Upper lobe of left lung (tissue), 6 donors: ENCODE data around the gene APOB. TPM values are rescaled to one million over a fixed set of nuclear protein-coding genes. Genes with fewer than 3 reads are reported as not detected.

Experiments used
- ATAC-seq, 2 donors: fragments of 200-7000 bp; cut with Tn5 transposase; one replicate each; pipeline ENCODE4 v1.9.1; 2022; ENCODE audit warnings: mild to moderate bottlenecking in 2 of 2, moderate library complexity in 2 of 2; ENCODE audit not compliant: low FRiP score in 2 of 2
- DNase-seq, 2 donors: peaks; one replicate each; pipeline ENCODE4 v3.0.0-alpha.2; 2019 to 2020
- H3K27ac ChIP-seq, 4 donors: fragments of 200-600 bp; sonication (generic); one replicate each; pipeline ENCODE4 v1.5.1; 2016 to 2019
- H3K27me3 ChIP-seq, 4 donors: fragments of 200-600 bp; sonication (generic); one replicate each; pipeline ENCODE4 v1.5.1; 2017 to 2019
- H3K36me3 ChIP-seq, 4 donors: fragments of 200-600 bp; sonication (generic); one replicate each; pipeline ENCODE4 v1.5.1; 2016 to 2019
- H3K4me1 ChIP-seq, 4 donors: fragments of 200-600 bp; sonication (generic); one replicate each; pipeline ENCODE4 v1.5.1; 2018 to 2019
- H3K4me3 ChIP-seq, 4 donors: fragments of 200-600 bp; sonication (generic); one replicate each; pipeline ENCODE4 v1.5.1; 2017 to 2019; ENCODE audit warnings: mild to moderate bottlenecking in 2 of 4, moderate library complexity in 1 of 4
- H3K9me3 ChIP-seq, 4 donors: fragments of 200-600 bp; sonication (generic); one replicate each; pipeline ENCODE4 v1.5.1; 2018 to 2019
- CTCF ChIP-seq, 6 experiments: fragments of 450-650 bp in 4 of 6; fragments of 200-600 bp in 2 of 6; sonication (generic) in 2 of 6; IDR thresholded peaks; one replicate each; pipeline ENCODE4 v1.5.1; 2016 to 2019; ENCODE audit warnings: antibody characterized with exemption in 6 of 6
- EP300 ChIP-seq, 4 donors: sonication (generic); formaldehyde crosslinking; IDR thresholded peaks; one replicate each; pipeline ENCODE4 v1.5.1; 2017; ENCODE audit warnings: antibody characterized with exemption in 4 of 4, control low read depth in 2 of 4
- POLR2A ChIP-seq, 4 donors: fragments of 450-650 bp; IDR thresholded peaks; one replicate each; pipeline ENCODE4 v1.5.1; 2016 to 2017; ENCODE audit warnings: antibody characterized with exemption in 4 of 4, mild to moderate bottlenecking in 2 of 4
- POLR2AphosphoS5 ChIP-seq, 2 donors: sonication (generic); formaldehyde crosslinking; IDR thresholded peaks; one replicate each; pipeline ENCODE4 v1.5.1; 2017; ENCODE audit warnings: antibody characterized with exemption in 2 of 2
- WGBS, 2 donors: methylation state at CpG; one replicate each; pipeline ENCODE4 v1.1.5; 2017 to 2018; 5-methylcytosine and 5-hydroxymethylcytosine counted together
- total RNA-seq, 6 donors: library from RNA; depleted of rRNA in 4 of 6; stranded (reverse); fragments of >200 nt in 4 of 6; gene quantifications; one replicate each; pipeline versions ENCODE4 v1.1.0 to v1.2.1, GENCODE V29; 2016 to 2021
- donor health status: DM: no; HTN: no; CAD: no; lungs with moderate emphysema.
- donor health status: DM: no; HTN: yes; CAD: no; lungs with severe emphysema.

The APOB gene
- total RNA-seq, 6 donors from 2014 or later: under 0.01 to 2.1 (median 0.60) TPM

GRCh38 chr2:21042958-21043743 is 722 bp downstream of the APOB start:
- 25 to 29% methylated on average over 18 to 22 of the region's 25 CpGs for WGBS, 2 donors

GRCh38 chr2:21042708-21042957 is 1.2 kb downstream of the APOB start:
- no peaks in the 10 kb centered on the region for H3K36me3 ChIP-seq
- DNase-seq: no peak
- WGBS, 2 donors: 22 to 30% methylated on average over 5 of the region's 5 CpGs
- H3K9me3 ChIP-seq: no peaks in the 10 kb centered on the region
- TF ChIP-seq CTCF (IDR thresholded peaks at IDR 0.05) (no peak), POLR2A (IDR thresholded peaks at IDR 0.05) (no peak), POLR2AphosphoS5 (IDR thresholded peaks at IDR 0.05) (no peak), EP300 (IDR thresholded peaks at IDR 0.05) (no peak)
- peaks cover 10 to 30% (median 28%) of the 10 kb centered on the region in 4 donors for H3K4me1 ChIP-seq
- H3K4me3 ChIP-seq: no peak overlapping the region
- no peak overlapping the region for H3K27ac ChIP-seq
- ATAC-seq: no peak
- H3K27me3 ChIP-seq: peaks cover 0 to 12% (median 5%) of the 10 kb centered on the region in 4 donors

More at GRCh38 chr2:21042958-21043743, 722 bp downstream of the APOB start:
- Histone ChIP-seq H3K36me3 (no peaks in the 10 kb centered on the region), H3K27me3 (peaks cover 0 to 12% (median 5%) of the 10 kb centered on the region in 4 donors), H3K9me3 (no peaks in the 10 kb centered on the region), H3K4me1 (peaks cover 10 to 30% (median 27%) of the 10 kb centered on the region in 4 donors), H3K4me3 (no peak overlapping the region), H3K27ac (no peak overlapping the region)
- DNase-seq (peak; percentile 66 to 86), ATAC-seq (peak; percentile 68 to 89)
- TF ChIP-seq POLR2A (IDR thresholded peaks at IDR 0.05) (no peak), CTCF (IDR thresholded peaks at IDR 0.05) (peak; percentile 85 to 94 (median 90))

GRCh38 chr2:21041943-21042707 is 1.7 kb downstream of the APOB start:
- Histone ChIP-seq H3K27ac (no peak overlapping the region), H3K4me3 (no peak overlapping the region), H3K9me3 (no peaks in the 10 kb centered on the region), H3K27me3 (peaks cover 0 to 12% (median 5%) of the 10 kb centered on the region in 4 donors), H3K4me1 (peaks cover 10 to 30% (median 26%) of the 10 kb centered on the region in 4 donors), H3K36me3 (no peaks in the 10 kb centered on the region)
- ATAC-seq (no peak), DNase-seq (peak in 1 of 2 donors; percentile 38)
- no peak for TF ChIP-seq POLR2A (IDR thresholded peaks at IDR 0.05)
- 72 to 76% methylated on average over 16 of the region's 16 CpGs for WGBS, 2 donors

- DNase-seq: no peak
- H3K36me3 ChIP-seq: no peaks in the 10 kb centered on the region
- no peak for ATAC-seq
- no peaks in the 10 kb centered on the region for H3K9me3 ChIP-seq
- 86 to 91% methylated on average over 4 of the region's 4 CpGs for WGBS, 2 donors
- H3K27me3 ChIP-seq: peaks cover 0 to 12% (median 5%) of the 10 kb centered on the region in 4 donors
- no peak for TF ChIP-seq CTCF (IDR thresholded peaks at IDR 0.05)
- TF ChIP-seq POLR2A (IDR thresholded peaks at IDR 0.05): no peak
- TF ChIP-seq POLR2AphosphoS5 (IDR thresholded peaks at IDR 0.05): no peak
- TF ChIP-seq EP300 (IDR thresholded peaks at IDR 0.05): no peak
- H3K4me3 ChIP-seq: no peak overlapping the region
- H3K27ac ChIP-seq: no peak overlapping the region
- peaks cover 10 to 30% (median 26%) of the 10 kb centered on the region in 4 donors for H3K4me1 ChIP-seq
Measured at GRCh38 chr2:21041462-21041861, 2.4 kb downstream of the APOB start.
